ENCODE data around the gene CLDN2. TPM values are rescaled to one million over a fixed set of nuclear protein-coding genes. Genes with fewer than 3 reads are reported as not detected.

CLDN2 gene
- polyA plus RNA-seq, 1 of the 3 experiments (the other 2 are of a cell fraction), result 0.36 TPM

GRCh38 chrX:106891762-106892460, 28.3 kb upstream of the CLDN2 start:
- H2AFZ ChIP-seq (ENCODE audit: low read depth), result no peak overlapping the region
- no peak overlapping the region for H3K4me3 ChIP-seq (ENCODE audit: low read depth in 2 of 2, low read length in 1 of 2)
- ChIA-PET CTCF (interaction anchor here (1.2 to 5.0 kb wide), 2 partner anchors 17 to 68 kb away, joined by 4 to 33 read pairs; no protein-coding TSS in a partner anchor), POLR2A (interaction anchor here (0.7 kb wide), 1 partner anchor 1268 kb away, joined by 5 read pairs; no protein-coding TSS in a partner anchor)
- H3K9me3 ChIP-seq, result no peaks in the 10 kb centered on the region
- 30% methylated on average over 7 of the region's 7 CpGs for WGBS (ENCODE audit: low lambda C conversion rate)
- no peak overlapping the region for H3K27ac ChIP-seq (ENCODE audit: low read depth in 2 of 2, low read length in 1 of 2)
- peaks cover 33% of the 10 kb centered on the region for H3K27me3 ChIP-seq (ENCODE audit: insufficient read depth)
- DNase-seq, result no peak
- no peaks in the 10 kb centered on the region for H3K9me2 ChIP-seq
- no peaks in the 10 kb centered on the region for H3K36me3 ChIP-seq (replicated peaks in 1 of 2; ENCODE audit: control insufficient read depth in 1 of 2, insufficient read depth in 2 of 2, low read length in 1 of 2)
- H3K4me1 ChIP-seq (ENCODE audit: control insufficient read depth in 1 of 2, insufficient read depth in 2 of 2, low read depth in 1 of 2, low read length in 1 of 2), result peaks cover 0 to 13% of the 10 kb centered on the region in 2 experiments; a peak in 2 of 4 replicates
- no peaks in the 10 kb centered on the region for H4K20me1 ChIP-seq (ENCODE audit: insufficient read depth)
- H3F3A ChIP-seq (replicated peaks; ENCODE audit: insufficient read depth), result no peaks in the 10 kb centered on the region
- no peak overlapping the region for H3K9ac ChIP-seq
- H3K4me2 ChIP-seq, result no peak overlapping the region
- no peaks in the 10 kb centered on the region for H3K79me2 ChIP-seq (ENCODE audit: insufficient read depth)
- TF ChIP-seq EZH2phosphoT487 (IDR thresholded peaks at IDR 0.05; ENCODE audit: borderline replicate concordance, low read depth) (no peak), PBX3 (IDR thresholded peaks at IDR 0.05) (no peak), FOXJ3 (CRISPR knock-in tag; IDR thresholded peaks at IDR 0.05) (no peak), NRF1 (IDR thresholded peaks at IDR 0.05; ENCODE audit: low read depth, low read length) (no peak), NFIC (IDR thresholded peaks at IDR 0.05; ENCODE audit: borderline replicate concordance) (no peak), TEAD4 (IDR thresholded peaks at IDR 0.05; ENCODE audit: borderline replicate concordance, insufficient read depth) (no peak), REST (IDR thresholded peaks at IDR 0.05; ENCODE audit: low read depth, low read length) (no peak), TAF1 (IDR thresholded peaks at IDR 0.05; ENCODE audit: borderline replicate concordance, low read depth, low read length) (no peak), EP300 (IDR thresholded peaks at IDR 0.05; ENCODE audit: borderline replicate concordance in 1 of 2, low read depth in 1 of 2, low read length in 1 of 2) (no peak), USF2 (IDR thresholded peaks at IDR 0.05; ENCODE audit: borderline replicate concordance, low read depth, low read length) (no peak), RAD21 (IDR thresholded peaks at IDR 0.05; ENCODE audit: low read length) (no peak), SMC3 (IDR thresholded peaks at IDR 0.05; ENCODE audit: low read depth, low read length) (no peak), FOXM1 (IDR thresholded peaks at IDR 0.05; ENCODE audit: low read depth) (no peak), USF1 (IDR thresholded peaks at IDR 0.05; ENCODE audit: borderline replicate concordance, low read depth) (no peak), MAX (IDR thresholded peaks at IDR 0.05; ENCODE audit: low read depth) (no peak)

Data from SK-N-SH (cell line).